ENCODE measurements around the gene ARHGAP45. TPM values are rescaled to one million over a fixed set of nuclear protein-coding genes. Genes with fewer than 3 reads are reported as not detected.

Gene ARHGAP45
- total and polyA plus RNA-seq, 4 donors, result 3.3 to 27.5 (median 9.7) TPM

GRCh38 chr19:1041835-1042685, 24.9 kb upstream of the ARHGAP45 start:
- no peaks in the 10 kb centered on the region for H3K9me3 ChIP-seq (ENCODE audit: control insufficient read depth in 4 of 4, low read length in 3 of 4)
- peaks cover 5 to 25% (median 16%) of the 10 kb centered on the region in 4 donors for H3K4me1 ChIP-seq (ENCODE audit: control insufficient read depth in 4 of 4, insufficient read depth in 4 of 4, low read length in 3 of 4)
- H3K4me3 ChIP-seq (ENCODE audit: low read depth in 1 of 3, low read length in 3 of 3), result no peak overlapping the region
- TF ChIP-seq REST (IDR thresholded peaks at IDR 0.05) (no peak), RXRA (IDR thresholded peaks at IDR 0.05) (no peak), EGR1 (IDR thresholded peaks at IDR 0.05; ENCODE audit: low read depth in 2 of 2) (no peak)
- H3K36me3 ChIP-seq (ENCODE audit: control insufficient read depth in 4 of 4, insufficient read depth in 3 of 4, low read depth in 1 of 4, low read length in 3 of 4), result peaks cover 0 to 1% (median 0%) of the 10 kb centered on the region in 4 donors
- H3K27ac ChIP-seq (ENCODE audit: low read depth in 1 of 2, low read length in 2 of 2), result peak overlapping the region in 1 of 2 donors; percentile 22
- DNase-seq (ENCODE audit: low spot score), result no peak
- WGBS, result 79% methylated on average over 43 of the region's 43 CpGs
- no peaks in the 10 kb centered on the region for H3K27me3 ChIP-seq (ENCODE audit: control insufficient read depth in 4 of 4, insufficient read depth in 4 of 4, low read length in 3 of 4)
- no peak overlapping the region for H3K9ac ChIP-seq (ENCODE audit: low read depth in 1 of 2, low read length in 2 of 2)

- DNase-seq (ENCODE audit: low spot score), result no peak
- H3K9me3 ChIP-seq (ENCODE audit: control insufficient read depth in 4 of 4, low read length in 3 of 4), result no peaks in the 10 kb centered on the region
- H3K36me3 ChIP-seq (ENCODE audit: control insufficient read depth in 4 of 4, insufficient read depth in 3 of 4, low read depth in 1 of 4, low read length in 3 of 4), result peaks cover 0 to 3% (median 0%) of the 10 kb centered on the region in 4 donors
- WGBS, result 73% methylated on average over 23 of the region's 23 CpGs
- H3K27ac ChIP-seq (ENCODE audit: low read depth in 1 of 2, low read length in 2 of 2), result peak overlapping the region in 1 of 2 donors; percentile 22
- no peak overlapping the region for H3K4me3 ChIP-seq (ENCODE audit: low read depth in 1 of 3, low read length in 3 of 3)
- TF ChIP-seq RAD21 (IDR thresholded peaks at IDR 0.05) (no peak), FOXA1 (IDR thresholded peaks at IDR 0.05) (no peak), NR2F2 (IDR thresholded peaks at IDR 0.05) (no peak), SP1 (IDR thresholded peaks at IDR 0.05) (no peak), RXRA (IDR thresholded peaks at IDR 0.05) (peak in 1 of 2 donors; percentile 20), MAX (IDR thresholded peaks at IDR 0.05) (no peak)
- H3K27me3 ChIP-seq (ENCODE audit: control insufficient read depth in 4 of 4, insufficient read depth in 4 of 4, low read length in 3 of 4), result no peaks in the 10 kb centered on the region
- H3K9ac ChIP-seq (ENCODE audit: low read depth in 1 of 2, low read length in 2 of 2), result no peak overlapping the region
- H3K4me1 ChIP-seq (ENCODE audit: control insufficient read depth in 4 of 4, insufficient read depth in 4 of 4, low read length in 3 of 4), result peaks cover 5 to 26% (median 16%) of the 10 kb centered on the region in 4 donors
Observed at GRCh38 chr19:1042689-1043511, 24.1 kb upstream of the ARHGAP45 start.

GRCh38 chr19:1045247-1045603, 21.7 kb upstream of the ARHGAP45 start:
- H3K36me3 ChIP-seq (ENCODE audit: control insufficient read depth in 4 of 4, insufficient read depth in 3 of 4, low read depth in 1 of 4, low read length in 3 of 4), result peaks cover 0 to 3% (median 0%) of the 10 kb centered on the region in 4 donors
- peak; percentile 60 for DNase-seq (ENCODE audit: low spot score)
- 86% methylated on average over 10 of the region's 10 CpGs for WGBS

More at GRCh38 chr19:1045247-1045603, 21.7 kb upstream of the ARHGAP45 start:
- Histone ChIP-seq H3K27ac (ENCODE audit: low read depth in 1 of 2, low read length in 2 of 2) (no peak overlapping the region), H3K4me1 (ENCODE audit: control insufficient read depth in 4 of 4, insufficient read depth in 4 of 4, low read length in 3 of 4) (peaks cover 4 to 15% (median 9%) of the 10 kb centered on the region in 4 donors), H3K27me3 (ENCODE audit: control insufficient read depth in 4 of 4, insufficient read depth in 4 of 4, low read length in 3 of 4) (no peaks in the 10 kb centered on the region), H3K9ac (ENCODE audit: low read depth in 1 of 2, low read length in 2 of 2) (no peak overlapping the region), H3K4me3 (ENCODE audit: low read depth in 1 of 3, low read length in 3 of 3) (no peak overlapping the region), H3K9me3 (ENCODE audit: control insufficient read depth in 4 of 4, low read length in 3 of 4) (no peaks in the 10 kb centered on the region)
- TF ChIP-seq GABPA (IDR thresholded peaks at IDR 0.05 in 1 of 2, conservative IDR thresholded peaks at IDR 0.05 in 1 of 2), result no peak
- no peak for TF ChIP-seq JUND (IDR thresholded peaks at IDR 0.05)
- TF ChIP-seq ZBTB33 (IDR thresholded peaks at IDR 0.05), result no peak
- no peak for TF ChIP-seq SP1 (IDR thresholded peaks at IDR 0.05)
- TF ChIP-seq MAX (IDR thresholded peaks at IDR 0.05), result no peak
